GM20431 (cell line): ENCODE results near the gene GTPBP6.

Source experiments
- in situ Hi-C: fragments of 300-500 bp; cut with MseI, MboI; formaldehyde crosslinking; loops from one replicate; pipeline ENCODE4 v1.15.0; 2020; ENCODE audit warnings: low sequenced_read_pairs; ENCODE audit not compliant: unreplicated experiment

Gene GTPBP6, protein sequence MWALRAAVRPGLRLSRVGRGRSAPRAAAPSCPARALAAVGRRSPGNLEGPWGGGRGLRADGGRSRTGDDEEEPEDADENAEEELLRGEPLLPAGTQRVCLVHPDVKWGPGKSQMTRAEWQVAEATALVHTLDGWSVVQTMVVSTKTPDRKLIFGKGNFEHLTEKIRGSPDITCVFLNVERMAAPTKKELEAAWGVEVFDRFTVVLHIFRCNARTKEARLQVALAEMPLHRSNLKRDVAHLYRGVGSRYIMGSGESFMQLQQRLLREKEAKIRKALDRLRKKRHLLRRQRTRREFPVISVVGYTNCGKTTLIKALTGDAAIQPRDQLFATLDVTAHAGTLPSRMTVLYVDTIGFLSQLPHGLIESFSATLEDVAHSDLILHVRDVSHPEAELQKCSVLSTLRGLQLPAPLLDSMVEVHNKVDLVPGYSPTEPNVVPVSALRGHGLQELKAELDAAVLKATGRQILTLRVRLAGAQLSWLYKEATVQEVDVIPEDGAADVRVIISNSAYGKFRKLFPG

DNA sequence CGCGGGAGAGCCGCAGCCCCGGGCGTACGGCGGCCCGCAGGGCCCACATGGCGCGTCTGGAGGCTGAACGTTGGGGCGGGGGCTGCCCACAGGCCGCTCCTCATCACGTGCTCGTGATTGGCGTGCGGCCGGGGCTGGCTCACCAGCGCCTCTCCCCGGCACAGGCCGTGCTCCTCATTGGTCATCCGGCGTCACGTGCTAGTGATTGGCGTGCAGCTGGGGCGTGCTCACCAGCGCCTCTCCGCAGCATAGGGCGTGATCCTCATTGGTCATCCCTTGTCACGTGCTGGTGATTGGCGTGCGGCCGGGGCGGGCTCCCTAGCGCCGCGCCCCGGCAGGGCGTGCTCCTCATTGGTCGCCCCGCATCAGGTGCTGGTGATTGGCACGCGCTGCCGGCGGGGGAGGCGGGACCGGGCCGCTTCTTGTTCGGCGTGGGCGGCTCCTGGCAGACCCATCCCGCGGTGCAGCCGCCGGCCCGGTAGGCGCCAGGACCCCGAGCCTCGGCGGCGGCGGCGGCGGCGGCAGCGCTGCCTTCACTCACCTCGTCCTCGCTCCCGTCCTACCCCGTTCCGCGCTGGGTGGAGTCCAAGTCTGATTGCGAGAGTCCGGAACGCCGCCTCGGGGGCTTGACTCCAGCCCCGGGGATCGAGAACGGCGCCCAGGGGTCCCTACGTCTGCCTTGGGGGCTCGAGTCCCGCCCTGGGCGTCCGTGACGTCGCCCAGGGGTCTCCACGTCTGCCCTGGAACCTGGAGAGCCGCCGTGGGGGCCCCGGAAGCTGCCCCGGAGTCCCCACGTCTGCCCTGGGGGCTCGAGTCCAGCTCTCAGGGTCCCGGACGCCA, at the start of gene GTPBP6:
GTPBP6 (minus strand) TSS at position 58 of the 840 bp plus-strand sequence; CDS start at position 49, 9 bp downstream.
- in situ Hi-C loops, result no loop called here

DNA sequence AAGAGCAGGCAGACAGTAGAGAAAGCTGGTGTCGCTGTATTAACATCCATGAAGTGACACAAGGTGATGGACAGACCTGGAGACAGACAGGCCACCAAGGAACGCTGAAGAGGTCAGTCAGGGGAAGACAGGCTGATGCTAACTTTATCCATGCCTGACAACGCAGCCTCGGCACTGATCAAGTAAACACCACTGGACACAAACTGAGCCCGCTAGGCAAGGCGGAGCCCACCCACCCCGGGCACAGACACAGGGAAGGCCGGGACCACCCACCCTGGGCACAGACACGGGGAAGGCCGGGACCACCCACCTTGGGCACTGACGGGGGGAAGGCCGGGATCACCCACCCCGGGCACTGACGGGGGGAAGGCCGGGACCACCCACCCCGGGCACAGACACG, 49.3 kb upstream of the GTPBP6 start:
- in situ Hi-C loops, result no loop called here

DNA sequence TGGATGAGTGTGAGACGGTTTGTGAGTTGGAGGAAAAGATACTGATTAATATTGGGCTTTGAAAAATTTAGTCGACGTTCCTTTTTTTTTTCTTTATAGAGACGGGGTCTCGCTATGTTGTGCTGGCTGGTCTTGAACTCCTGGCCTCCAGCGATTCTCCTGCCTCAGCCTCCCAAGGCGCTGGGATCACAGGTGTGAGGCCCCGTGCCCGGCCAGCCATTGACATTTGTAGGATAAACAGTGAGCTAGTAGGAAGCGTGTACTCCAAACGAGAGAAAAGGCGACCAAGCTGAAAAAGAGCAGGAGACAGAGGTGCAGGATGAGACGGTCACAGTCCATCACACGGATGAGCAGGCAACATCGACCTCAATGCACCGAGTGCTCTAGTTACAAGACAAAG, 48.8 kb upstream of the GTPBP6 start:
- in situ Hi-C loops, result no loop called here

DNA sequence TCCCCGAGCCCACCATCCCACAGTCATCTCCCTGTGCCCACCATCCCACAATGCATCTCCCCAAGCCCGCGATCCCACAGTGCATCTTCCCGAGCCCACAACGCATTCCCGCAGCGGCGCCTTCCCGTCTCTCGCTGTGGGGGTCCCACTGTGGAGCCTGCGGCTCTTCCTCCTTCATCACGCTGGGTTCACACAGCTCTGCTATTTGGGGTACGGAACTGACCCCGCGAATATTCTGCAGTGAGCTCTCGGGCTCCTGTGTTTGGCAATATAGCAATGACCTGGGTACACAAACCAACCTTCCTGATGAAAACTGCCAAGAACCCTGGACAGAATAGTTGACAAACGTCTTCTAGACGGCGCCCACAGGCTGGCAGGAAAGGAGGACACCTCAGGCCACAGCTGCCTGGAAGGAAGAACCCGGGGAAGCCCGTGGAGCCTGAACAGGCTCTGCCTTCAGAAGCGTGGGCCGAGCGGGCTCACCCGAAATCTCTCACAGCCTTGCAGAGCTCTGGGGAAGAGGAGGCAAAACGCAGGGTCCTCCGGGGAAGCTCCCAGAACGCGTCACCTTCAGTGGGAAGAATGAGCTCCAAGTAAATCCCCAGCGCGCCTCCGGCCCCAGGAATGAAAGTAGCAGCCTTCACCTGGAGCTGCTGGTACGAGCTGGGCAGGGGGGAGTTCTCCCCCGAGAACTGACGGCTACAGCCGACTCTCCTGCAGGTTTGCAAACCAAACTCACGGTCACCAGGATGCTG, 45.2 kb upstream of the GTPBP6 start:
- in situ Hi-C loops, result no loop called here

DNA sequence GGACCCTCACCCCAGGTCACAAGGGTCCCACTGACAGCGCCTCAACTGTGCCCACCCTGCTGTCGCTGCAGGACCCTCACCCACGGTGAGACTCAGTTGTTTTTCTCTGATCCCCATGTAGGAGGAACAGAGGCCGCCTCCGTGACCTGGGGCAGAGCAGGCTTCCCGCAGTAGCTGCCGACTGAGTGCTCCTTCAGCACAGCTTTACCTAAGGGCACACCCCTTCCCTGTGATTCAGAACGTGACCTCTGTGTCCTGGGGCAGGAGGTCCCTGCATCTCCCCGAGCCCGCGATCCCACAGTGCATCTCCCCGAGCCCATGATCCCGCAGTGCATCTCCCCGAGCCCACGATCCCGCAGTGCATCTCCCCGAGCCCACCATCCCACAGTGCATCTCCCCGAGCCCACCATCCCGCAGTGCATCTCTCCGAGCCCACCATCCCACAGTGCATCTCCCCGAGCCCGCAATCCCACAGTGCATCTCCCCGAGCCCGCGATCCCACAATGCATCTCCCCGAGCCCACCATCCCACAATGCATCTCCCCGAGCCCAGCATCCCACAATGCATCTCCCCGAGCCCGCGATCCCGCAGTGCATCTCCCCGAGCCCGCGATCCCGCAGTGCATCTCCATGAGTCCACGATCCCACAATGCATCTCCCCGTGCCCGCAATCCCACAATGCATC, 44.5 kb upstream of the GTPBP6 start:
- in situ Hi-C loops, result no loop called here

DNA sequence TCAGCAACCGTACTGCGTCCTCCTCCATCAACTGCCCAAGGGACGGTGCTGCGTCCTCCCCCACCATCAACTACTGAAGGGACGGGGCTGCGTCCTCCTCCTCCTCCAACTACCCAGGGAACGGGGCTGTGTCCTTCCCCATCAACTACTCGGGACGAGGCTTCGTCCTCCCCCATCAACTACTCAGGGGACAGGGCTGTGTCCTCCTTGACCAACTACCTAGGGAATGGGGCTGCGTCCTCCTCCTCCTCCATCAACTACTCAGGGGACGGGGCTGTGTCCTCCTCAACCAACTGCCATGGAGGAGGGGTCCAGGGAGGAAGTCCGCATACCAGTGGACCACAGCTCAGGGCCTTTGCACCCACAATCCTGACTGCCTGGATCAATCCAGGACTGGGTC, 43.8 kb upstream of the GTPBP6 start:
- in situ Hi-C loops, result no loop called here

DNA sequence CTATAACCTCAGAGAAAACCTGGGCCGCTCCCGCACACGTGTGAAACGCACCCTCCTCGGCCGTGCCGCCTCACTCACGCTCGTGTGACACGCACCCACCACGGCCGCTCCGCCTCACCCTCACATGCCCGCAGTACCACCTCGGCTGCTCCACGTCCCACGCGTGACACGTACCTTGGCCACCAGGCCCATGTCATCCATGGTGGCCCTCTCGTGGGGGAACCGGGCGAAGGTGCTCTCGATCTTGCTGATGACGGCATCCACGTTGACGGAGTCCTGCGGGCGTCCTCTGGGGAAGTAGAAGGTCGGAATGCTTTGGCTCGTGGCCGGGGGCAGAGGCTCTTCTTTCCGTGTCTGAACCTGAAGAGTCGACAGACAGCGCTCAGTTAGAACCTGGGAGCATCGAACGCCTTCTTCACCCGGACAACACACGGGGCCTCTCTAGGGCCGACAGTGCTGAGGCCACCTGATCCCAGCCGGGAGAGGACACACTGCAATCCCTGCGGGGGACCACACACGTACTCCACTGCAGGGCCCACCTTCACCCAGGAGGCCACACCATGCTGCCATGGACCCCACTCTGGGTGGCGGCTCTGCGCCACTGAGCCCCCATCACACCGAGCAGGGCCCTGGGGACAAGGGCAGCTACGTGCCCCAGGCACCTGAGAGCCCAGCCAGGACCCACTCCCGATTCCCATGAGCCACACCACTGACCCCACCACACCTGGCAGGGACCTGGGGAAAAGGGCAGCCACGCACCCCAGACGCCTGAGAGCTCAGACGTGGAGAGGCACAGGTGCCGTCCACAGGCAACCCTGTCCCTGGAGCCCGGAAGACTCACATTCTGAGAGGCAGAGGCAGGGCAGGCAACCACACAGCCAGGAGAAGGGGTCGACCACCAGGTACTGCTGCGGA, 42.9 kb upstream of the GTPBP6 start:
- in situ Hi-C loops, result no loop called here

DNA sequence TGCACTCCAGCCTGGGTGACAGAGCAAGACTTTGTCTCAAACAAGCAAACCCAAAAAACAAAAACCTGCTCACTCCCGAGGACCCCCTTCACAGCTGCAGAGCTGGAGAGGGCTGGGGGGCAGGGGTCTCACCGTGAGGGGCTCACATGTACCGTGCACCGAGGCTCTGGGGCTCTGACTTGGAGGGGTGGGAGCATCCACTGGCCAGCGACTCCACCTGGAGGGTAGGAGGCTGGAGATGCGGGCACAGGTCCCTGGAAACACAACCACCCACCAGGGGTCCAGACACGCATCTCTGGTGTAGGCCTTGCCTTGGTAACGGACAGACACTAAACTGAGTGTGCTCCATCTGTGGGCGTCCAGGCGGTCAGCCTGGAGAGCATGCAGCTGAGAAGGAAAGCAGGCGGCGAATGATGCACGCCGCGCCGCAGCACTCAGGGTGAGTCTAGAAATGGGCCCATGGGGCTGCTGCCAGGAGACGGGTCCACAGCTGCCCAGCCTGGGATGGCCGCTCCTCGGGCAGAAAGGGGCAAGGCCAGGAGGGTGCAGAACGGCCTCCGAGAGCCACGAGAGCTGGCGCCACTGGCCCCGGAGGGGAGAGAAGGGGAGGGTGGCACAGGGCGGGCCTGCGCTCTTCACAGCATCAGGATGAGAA, 42.0 kb upstream of the GTPBP6 start:
- in situ Hi-C loops, result no loop called here

DNA sequence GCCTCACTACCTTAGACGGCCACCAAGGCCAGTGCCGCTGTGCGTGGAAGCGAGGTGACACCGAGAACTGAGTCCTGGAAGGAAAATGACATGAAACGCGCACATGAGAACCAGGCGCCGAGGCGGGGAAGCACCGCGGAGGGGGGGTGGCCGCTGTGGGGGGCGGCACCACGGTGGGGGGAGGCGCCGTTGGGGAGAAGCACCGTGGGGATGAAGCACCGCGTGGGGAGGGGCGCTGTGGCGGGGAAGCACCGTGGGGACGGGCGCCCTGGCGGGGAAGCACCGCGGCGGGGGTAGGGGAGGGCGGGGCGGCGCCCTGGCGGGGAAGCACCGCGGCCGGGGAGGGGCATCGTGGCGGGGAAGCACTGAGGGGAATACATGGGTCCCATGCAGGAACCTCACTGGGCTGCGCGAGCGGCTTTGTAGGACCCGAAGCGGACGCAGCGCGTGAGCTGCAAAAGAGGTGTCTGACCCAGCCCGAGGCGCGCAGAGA, 40.1 kb upstream of the GTPBP6 start:
- in situ Hi-C loops, result no loop called here

DNA sequence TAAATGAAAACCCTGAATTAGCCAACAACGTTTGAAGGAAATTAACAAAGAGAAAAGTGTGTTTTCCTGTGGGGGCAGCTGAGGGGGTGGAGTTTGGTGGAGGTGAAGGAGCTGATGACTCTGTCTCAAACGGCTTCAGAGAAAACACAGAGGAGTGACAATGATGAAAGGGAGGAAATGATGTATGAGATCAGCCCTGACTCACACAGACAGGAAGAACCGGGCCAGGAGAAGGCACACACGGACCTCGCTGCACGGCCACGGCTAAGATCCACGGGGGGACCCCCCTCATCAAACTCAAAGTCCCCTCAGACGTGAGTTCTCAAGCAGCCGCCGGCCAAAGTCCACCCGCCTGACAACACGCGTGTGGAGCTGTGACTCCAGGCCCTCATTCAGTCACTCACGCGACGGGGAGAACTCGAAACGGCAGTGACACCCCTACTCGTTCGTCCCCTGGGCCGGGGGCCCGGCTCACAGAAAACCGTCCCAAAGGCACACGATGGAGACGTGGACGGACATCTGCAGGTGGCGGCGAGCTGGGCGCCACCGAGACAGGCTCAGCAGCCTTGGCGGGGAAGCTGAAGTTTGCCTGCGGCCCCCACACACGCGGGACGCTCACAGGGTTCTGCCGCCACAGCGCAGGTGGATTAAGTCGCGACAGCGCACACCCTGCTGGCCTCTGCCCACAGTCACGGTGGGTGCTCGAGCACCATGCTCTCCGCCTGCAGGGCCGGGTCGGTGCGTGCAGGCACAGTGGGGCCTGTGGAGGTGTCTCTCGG, 39.3 kb upstream of the GTPBP6 start:
- in situ Hi-C loops, result no loop called here

DNA sequence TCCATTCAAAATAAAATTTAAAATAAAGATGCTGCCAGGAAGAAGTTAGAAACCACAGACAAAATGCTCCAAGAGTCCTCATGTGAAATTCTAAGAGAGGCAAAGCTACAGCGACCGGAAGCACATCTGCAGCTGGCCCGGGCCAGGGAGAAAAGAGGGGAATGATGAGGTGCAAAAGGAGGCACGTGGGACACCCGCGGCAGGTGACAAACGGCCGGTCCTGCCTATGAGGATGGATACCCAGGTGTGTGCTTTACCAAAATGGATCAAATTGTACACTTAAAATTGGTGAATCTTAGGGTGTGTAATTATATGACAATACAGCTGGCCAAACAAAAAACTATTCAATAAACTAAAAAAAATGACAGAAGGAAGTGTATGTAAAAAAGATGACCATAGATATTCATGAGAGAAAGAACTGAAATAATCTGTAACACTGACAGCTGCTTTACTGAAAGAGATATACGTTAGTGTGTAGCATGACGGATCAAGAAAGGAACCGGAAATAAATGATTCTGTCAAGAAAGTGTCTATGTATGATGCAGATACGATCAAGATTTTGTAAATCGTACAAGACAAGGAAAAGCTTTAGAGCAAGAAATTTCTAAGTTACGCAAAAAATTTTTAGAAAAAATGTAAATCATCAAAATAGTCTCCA, 38.6 kb upstream of the GTPBP6 start:
- in situ Hi-C loops, result no loop called here

DNA sequence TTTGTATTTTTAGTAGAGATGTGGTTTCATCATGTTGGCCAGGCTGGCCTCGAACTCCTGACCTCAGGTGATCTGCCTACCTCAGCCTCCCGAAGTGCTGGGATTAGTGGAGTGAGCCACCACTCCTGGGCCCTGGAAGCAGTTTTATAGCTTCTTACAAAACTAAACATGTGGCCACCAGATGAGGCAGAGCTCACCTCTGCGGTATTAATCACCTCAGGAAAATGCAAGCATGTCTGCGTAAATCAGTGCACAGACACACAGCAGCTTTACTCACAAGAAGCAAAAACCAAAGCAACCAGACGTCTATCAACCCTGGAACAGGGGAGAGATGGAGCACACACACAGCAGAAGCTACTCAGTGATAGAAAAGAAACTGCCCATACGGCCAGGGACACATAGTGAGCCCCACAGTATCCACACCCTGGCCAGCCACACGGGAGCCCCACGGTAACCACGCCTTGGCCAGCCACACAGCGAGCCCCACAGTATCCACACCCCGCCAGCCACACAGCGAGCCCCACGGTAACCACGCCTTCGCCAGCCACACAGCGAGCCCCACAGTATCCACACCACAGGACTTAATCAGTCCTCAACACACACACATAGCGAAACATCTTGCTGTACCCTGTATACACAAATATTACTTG, 37.9 kb upstream of the GTPBP6 start:
- in situ Hi-C loops, result no loop called here

DNA sequence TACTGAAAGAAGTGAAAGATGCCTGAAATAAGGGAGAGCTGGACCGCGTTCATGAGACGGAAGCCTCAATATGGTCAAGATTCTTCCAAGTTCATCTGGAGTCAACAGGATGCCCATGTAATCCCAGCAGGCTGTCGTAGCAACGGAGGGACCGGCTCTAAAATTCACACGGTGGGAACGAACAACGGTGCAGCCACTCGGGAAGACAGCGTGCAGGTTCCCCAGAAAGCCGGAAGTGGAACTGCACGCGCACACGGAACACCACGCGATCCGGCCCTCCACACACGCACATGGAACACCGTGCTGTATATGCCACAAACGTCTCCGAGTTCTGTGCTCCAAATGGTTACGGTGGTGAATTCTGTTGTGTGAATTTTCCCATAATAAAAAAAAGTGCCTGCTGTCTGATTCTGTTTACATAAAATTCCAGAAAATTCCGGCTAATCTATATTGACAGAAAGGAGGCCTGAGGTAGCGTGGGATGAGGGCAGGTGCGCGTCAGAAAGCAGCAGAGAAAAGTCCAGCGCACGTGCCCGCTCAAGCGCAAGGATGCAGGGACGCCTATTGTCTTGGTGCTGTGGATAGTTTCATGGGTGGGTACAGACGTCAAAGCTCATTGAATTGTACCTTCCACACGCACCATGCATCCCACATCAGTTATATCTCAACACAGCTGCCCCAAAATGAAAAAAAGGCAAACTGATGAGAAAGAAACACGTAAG, 36.9 kb upstream of the GTPBP6 start:
- in situ Hi-C loops, result no loop called here

DNA sequence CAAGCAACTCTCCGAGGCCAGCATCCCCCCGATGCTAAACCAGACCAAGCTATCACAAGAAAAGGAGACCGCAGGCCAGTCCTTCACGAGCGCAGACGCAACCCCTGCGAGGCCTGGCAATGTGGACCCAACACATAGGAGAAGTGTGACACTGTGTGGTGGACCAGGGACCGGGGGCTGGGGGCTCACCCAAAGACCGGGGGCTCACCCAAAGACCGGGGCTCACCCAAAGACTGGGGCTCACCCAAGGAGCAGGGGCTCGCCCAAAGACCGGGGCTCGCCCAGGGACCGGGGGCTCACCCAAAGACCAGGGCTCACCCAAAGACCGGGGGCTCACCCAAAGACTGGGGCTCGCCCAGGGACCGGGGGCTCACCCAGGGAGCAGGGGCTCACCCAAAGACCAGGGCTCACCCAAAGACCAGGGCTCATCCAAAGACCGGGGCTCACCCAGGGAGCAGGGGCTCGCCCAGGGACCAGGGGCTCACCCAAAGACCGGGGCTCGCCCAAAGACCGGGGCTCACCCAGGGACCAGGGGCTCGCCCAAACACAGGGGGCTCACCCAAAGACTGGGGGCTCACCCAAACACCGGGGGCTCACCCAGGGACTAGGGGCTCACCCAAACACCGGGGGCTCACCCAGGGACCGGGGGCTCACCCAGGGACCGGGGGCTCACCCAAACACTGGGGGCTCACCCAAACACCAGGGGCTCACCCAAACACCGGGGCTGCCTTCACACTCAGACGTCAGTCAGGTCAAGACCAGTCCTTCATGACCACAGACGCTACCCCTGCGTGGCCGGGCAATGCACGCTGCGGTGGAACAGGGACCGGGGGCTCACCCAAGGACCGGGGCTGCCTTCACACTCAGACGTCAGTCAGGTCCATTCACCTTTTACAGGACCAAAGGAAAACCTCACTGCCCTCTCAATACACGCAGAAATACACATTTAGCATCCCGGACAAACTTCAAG, 35.3 kb upstream of the GTPBP6 start:
- in situ Hi-C loops, result no loop called here
